HUES6 (cell line): ENCODE results near the gene UBR3.

ENCODE experiments used
- H3K27ac ChIP-seq: 2 replicates; pipeline ENCODE4 v1.7.0; 2013; ENCODE audit warnings: low read depth, mild to moderate bottlenecking, low read length, inconsistent platforms
- H3K27me3 ChIP-seq: 2 replicates; pipeline ENCODE4 v1.6.1; 2013; ENCODE audit warnings: low read length; ENCODE audit not compliant: control insufficient read depth, insufficient read depth
- H3K36me3 ChIP-seq: 2 replicates; pipeline ENCODE4 v1.6.1; 2013; ENCODE audit warnings: low read length; ENCODE audit not compliant: control insufficient read depth, insufficient read depth
- H3K4me1 ChIP-seq: 2 replicates; pipeline ENCODE4 v1.6.1; 2013; ENCODE audit warnings: low read length; ENCODE audit not compliant: control insufficient read depth, insufficient read depth
- H3K4me3 ChIP-seq: 2 replicates; pipeline ENCODE4 v1.5.1; 2013; ENCODE audit warnings: low read depth, low read length
- H3K9ac ChIP-seq: one replicate; pipeline ENCODE4 v1.6.1; 2013; ENCODE audit warnings: mild to moderate bottlenecking, low read length
- H3K9me3 ChIP-seq: 2 replicates; pipeline ENCODE4 v1.6.1; 2013; ENCODE audit warnings: low read depth, low read length; ENCODE audit not compliant: control insufficient read depth, insufficient read depth

The UBR3 gene

GRCh38 chr2:170002096-170002495 is 174.8 kb downstream of the UBR3 start:
- peaks cover 6% of the 10 kb centered on the region for H3K9me3 ChIP-seq
- 0 out of 2 replicates have a peak overlapping the region, but pooled peaks have one; percentile 9 for H3K27ac ChIP-seq
- H3K4me1 ChIP-seq = peaks cover 10% of the 10 kb centered on the region
- H3K4me3 ChIP-seq = no peak overlapping the region
- H3K27me3 ChIP-seq = no peaks in the 10 kb centered on the region
- H3K36me3 ChIP-seq = peaks cover 9% of the 10 kb centered on the region; the same call in 1 of the 2 replicates
- H3K9ac ChIP-seq = no peak overlapping the region

DNA sequence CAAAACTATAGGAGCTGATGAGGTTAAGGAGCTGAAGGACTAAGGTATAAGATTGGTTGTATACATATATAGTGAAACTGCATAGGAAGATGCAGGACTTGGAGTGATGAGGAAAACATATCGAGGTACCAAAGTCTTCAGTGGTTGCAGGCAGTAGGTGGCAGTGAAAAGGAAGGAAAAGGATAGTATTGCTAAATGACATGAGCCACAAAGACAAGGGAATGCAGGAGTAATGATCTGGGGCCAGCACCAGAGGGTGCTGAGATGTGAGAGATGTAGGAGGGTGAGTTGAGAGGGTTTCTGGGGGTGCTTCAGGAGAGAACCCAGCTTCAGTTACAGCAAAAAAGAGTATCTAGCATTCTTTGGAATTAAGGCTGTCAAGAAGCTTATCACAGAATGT is 178.4 kb downstream of the UBR3 start:
- Histone ChIP-seq H3K9ac (no peak overlapping the region), H3K4me1 (peaks cover 10% of the 10 kb centered on the region), H3K27ac (no peak overlapping the region), H3K27me3 (no peaks in the 10 kb centered on the region), H3K36me3 (peaks cover 3% of the 10 kb centered on the region; the same call in 1 of the 2 replicates), H3K9me3 (no peaks in the 10 kb centered on the region), H3K4me3 (no peak overlapping the region)

GRCh38 chr2:170006587-170007325 is 179.5 kb downstream of the UBR3 start:
- H3K27ac ChIP-seq = no peak overlapping the region
- H3K4me3 ChIP-seq = no peak overlapping the region

DNA sequence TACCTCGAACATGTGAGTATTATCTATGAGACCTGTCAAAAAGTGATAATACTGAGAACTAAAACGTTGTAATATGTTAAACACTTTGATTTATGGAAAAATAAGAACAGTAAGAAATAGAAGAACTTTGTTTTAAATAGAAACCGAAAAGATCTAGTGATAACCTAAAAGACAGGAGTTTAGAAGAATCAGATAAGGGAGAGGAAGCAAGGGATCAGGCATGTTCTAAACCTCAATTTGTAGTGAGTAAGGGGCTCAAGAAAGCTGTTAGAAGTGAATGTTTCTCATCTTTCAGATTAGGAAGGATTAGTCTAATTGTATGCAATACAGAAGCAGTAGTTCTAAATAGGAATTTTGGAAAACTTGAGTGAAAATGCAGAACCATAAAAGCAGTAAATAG is 182.0 kb downstream of the UBR3 start:
- Histone ChIP-seq H3K27me3 (no peaks in the 10 kb centered on the region), H3K9me3 (no peaks in the 10 kb centered on the region), H3K9ac (no peak overlapping the region), H3K4me1 (peaks cover 9% of the 10 kb centered on the region), H3K27ac (peak overlapping the region; percentile 31; the same call in 1 of the 2 replicates), H3K36me3 (no peaks in the 10 kb centered on the region), H3K4me3 (no peak overlapping the region)

More at GRCh38 chr2:170006587-170007325, 179.5 kb downstream of the UBR3 start:
- H3K27me3 ChIP-seq = no peaks in the 10 kb centered on the region
- H3K36me3 ChIP-seq = peaks cover 3% of the 10 kb centered on the region; the same call in 1 of the 2 replicates
- peaks cover 10% of the 10 kb centered on the region for H3K4me1 ChIP-seq
- no peak overlapping the region for H3K9ac ChIP-seq
- H3K9me3 ChIP-seq = no peaks in the 10 kb centered on the region

DNA sequence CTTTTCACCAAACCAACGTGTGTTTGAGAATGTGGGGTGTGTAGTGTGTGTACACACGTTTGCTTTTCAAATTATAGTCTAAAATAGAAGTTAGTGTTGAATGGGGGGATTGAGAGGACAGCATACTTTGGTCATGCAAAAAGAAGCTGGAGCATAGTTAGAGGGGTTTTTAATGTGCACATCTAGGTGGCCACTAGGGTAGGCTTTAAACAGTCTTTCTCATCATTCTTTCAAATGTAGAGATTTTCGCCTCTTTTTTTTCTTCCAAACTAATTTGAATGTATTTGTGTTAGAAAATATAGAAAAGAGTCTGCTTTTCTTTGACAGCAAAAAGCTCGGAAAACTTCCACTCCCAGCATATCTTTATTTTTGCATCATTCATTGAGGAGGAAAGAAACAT is 185.5 kb downstream of the UBR3 start:
- H3K9me3 ChIP-seq = no peaks in the 10 kb centered on the region
- H3K4me1 ChIP-seq = peaks cover 6% of the 10 kb centered on the region; the same call in 1 of the 2 replicates
- no peak overlapping the region for H3K9ac ChIP-seq
- no peaks in the 10 kb centered on the region for H3K36me3 ChIP-seq
- no peaks in the 10 kb centered on the region for H3K27me3 ChIP-seq
- H3K27ac ChIP-seq = no peak overlapping the region; the same call in 1 of the 2 replicates
- H3K4me3 ChIP-seq = no peak overlapping the region

DNA sequence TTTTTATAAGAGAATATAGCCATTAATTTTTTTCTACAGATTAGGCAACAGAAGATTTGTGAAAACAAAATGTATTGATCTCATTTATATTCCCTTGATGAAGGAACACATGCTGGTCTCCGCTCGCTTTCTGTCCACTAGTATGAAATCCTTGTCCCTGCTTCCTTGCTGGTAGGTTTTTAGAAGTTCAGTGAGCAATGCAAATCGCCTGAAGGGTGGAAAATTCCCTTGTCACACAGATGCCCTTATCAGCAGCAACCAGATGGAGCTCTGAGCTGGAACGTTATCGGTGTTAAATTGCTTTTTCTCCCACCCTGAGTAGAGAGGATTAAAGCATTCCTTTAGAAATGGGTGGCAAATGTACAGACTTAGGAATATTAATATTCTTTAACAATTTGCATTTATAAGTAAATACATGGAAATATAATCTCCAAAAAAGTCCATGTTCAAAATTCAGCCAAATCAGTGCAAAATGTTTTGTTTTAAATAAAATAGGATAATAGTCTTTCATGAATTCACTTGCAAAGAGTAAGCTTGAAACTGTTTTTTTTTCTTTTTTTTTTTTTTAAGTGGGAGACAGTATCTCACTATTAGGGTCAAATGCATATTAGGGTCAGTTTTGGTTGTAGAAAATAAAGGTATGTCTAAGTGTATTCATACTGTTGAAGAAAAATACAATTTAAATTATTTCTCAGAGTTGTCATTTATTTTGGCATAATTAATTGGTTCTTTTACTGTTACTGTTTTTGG is 186.7 kb downstream of the UBR3 start:
- no peaks in the 10 kb centered on the region for H3K27me3 ChIP-seq
- H3K4me3 ChIP-seq = no peak overlapping the region
- no peaks in the 10 kb centered on the region for H3K36me3 ChIP-seq
- peaks cover 10% of the 10 kb centered on the region; the same call in 1 of the 2 replicates for H3K4me1 ChIP-seq
- no peaks in the 10 kb centered on the region for H3K9me3 ChIP-seq
- peak overlapping the region; percentile 55; the same call in 1 of the 2 replicates for H3K27ac ChIP-seq
- no peak overlapping the region for H3K9ac ChIP-seq

GRCh38 chr2:170014769-170015168 is 187.5 kb downstream of the UBR3 start:
- Histone ChIP-seq H3K9me3 (no peaks in the 10 kb centered on the region), H3K9ac (no peak overlapping the region), H3K36me3 (no peaks in the 10 kb centered on the region), H3K27ac (peak overlapping the region; percentile 55; the same call in 1 of the 2 replicates), H3K4me3 (no peak overlapping the region), H3K27me3 (no peaks in the 10 kb centered on the region), H3K4me1 (peaks cover 10% of the 10 kb centered on the region; the same call in 1 of the 2 replicates)

DNA sequence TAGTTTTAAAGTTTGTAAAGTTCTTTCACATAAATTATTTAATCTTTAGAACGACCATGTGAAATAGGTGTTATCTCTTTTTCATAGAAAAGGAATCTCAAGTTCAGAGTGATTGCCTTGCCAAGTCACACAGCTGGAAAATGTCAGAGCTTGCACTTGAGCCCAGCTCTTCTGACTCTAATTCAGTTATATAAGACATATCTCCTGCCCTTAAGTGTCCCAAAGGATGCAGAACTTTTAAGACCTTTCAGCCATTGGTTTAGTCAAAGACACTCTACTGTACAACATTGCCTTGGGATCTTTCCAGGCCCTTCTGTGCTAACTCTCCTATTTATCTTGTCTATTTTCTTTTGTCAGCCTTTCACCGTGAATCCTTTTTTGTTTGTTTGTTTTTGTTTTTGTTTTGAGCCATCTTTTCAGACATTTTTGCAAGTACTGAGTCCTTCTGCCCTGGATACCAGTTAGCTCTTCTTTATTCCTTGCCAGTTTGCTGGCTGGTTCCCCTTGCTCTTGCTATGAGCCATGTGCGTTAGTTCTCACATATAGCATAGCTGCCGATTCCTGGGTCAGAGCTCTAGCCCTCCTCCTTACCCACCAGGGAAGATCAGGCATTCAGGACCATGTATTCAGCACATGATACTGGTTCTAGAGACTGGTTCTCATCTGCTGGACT is 190.7 kb downstream of the UBR3 start:
- Histone ChIP-seq H3K4me1 (peaks cover 13% of the 10 kb centered on the region; the same call in 1 of the 2 replicates), H3K27ac (no peak overlapping the region), H3K9me3 (no peaks in the 10 kb centered on the region), H3K4me3 (no peak overlapping the region), H3K36me3 (no peaks in the 10 kb centered on the region), H3K9ac (no peak overlapping the region), H3K27me3 (no peaks in the 10 kb centered on the region)

DNA sequence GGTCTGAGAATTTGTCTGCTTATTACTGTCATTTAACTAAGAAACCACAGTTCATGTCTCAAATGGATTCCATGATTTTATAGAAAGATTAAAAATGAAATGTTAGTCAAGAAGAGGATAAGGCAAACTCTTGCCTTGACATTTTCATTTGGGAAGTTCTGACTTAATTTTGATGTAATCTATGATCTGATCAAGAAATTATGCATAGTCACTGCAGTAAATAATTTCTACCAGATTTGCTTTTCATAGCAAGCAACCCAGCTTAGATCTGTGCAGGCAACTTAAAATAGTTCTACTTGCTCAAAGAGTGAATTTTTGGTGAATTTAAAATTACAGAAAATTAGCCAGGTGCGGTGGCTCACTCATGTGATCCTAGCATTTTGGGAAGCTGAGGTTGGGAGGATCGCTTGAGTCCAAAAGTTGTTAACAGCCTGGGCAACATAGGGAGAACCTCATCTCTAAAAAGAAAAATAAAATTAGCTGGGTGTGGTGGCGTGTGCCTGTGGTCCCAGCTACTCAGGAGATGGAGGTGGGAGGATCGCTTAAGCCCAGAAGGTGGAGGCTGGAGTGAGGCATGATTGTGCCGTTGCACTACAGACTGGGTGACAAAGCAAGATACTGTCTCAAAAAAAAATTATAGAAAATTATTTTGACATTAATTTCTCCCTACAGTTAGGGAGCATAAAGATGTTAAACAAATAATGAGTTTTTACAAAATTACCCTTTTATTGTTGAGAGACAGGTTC is 192.0 kb downstream of the UBR3 start:
- no peak overlapping the region for H3K4me3 ChIP-seq
- no peak overlapping the region for H3K9ac ChIP-seq
- no peaks in the 10 kb centered on the region for H3K27me3 ChIP-seq
- no peaks in the 10 kb centered on the region for H3K36me3 ChIP-seq
- no peaks in the 10 kb centered on the region for H3K9me3 ChIP-seq
- H3K4me1 ChIP-seq = peaks cover 7% of the 10 kb centered on the region; the same call in 1 of the 2 replicates
- no peak overlapping the region for H3K27ac ChIP-seq

- no peak overlapping the region for H3K9ac ChIP-seq
- no peaks in the 10 kb centered on the region for H3K36me3 ChIP-seq
- H3K9me3 ChIP-seq = no peaks in the 10 kb centered on the region
- no peak overlapping the region for H3K4me3 ChIP-seq
- no peak overlapping the region for H3K27ac ChIP-seq
- no peaks in the 10 kb centered on the region for H3K27me3 ChIP-seq
- H3K4me1 ChIP-seq = peaks cover 7% of the 10 kb centered on the region; the same call in 1 of the 2 replicates
These were observed 193.5 kb downstream of the UBR3 start for GRCh38 chr2:170020777-170021176.
